ENCODE results near the gene HSPA1L. TPM values are rescaled to one million over a fixed set of nuclear protein-coding genes. Genes with fewer than 3 reads are reported as not detected.
A peak's percentile ranks its signal among the peaks of the same experiment; 100 is the strongest.
"Not testable (repeated sequence)": the region's sequence is repeated elsewhere in the genome, so short reads cannot be mapped to it uniquely, and the experiment has no call there.

The HSPA1L gene
- total and polyA plus RNA-seq, 4 donors = 0.27 to 0.79 (median 0.47) TPM

DNA sequence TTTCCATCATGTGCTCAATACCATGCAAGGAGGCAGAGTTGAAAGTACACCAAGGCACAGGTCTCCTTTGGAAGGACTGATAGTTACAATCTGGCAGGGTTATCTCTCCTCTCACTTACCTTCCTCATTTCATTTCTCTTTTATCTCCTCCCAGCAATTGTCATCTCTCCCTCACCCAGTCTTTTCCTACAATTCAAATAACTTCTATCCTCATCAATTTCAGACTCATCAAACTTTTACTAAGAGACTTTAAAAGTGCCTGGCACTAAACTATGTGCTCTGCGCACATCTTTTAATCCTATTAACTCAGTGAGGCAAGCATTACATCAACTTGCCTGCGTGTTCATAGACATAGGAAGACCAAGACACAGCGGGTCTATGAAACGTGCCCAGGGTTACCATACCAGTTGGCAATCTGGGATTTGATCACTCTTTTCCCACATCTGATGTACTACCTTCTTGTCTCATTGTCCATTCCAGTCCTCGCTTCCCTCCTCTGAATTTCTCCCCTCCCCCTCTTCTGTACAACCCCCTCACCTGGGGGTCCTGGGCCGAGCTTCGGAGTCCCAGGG, 20.7 kb downstream of the HSPA1L start:
- Histone ChIP-seq H3K36me3 (ENCODE audit: control insufficient read depth in 4 of 4, insufficient read depth in 3 of 4, low read depth in 1 of 4, low read length in 3 of 4) (peaks cover 0 to 14% (median 7%) of the 10 kb centered on the region in 4 donors), H3K9ac (ENCODE audit: low read depth in 1 of 2, low read length in 2 of 2) (peak overlapping the region; percentile 93 to 99), H3K9me3 (ENCODE audit: control insufficient read depth in 4 of 4, low read length in 3 of 4) (no peaks in the 10 kb centered on the region), H3K4me3 (ENCODE audit: low read depth in 1 of 3, low read length in 3 of 3) (peak overlapping the region; percentile 95 to 98 (median 96)), H3K4me1 (ENCODE audit: control insufficient read depth in 4 of 4, insufficient read depth in 4 of 4, low read length in 3 of 4) (peaks cover 0 to 10% (median 6%) of the 10 kb centered on the region in 4 donors), H3K27me3 (ENCODE audit: control insufficient read depth in 4 of 4, insufficient read depth in 4 of 4, low read length in 3 of 4) (no peaks in the 10 kb centered on the region), H3K27ac (ENCODE audit: low read depth in 1 of 2, low read length in 2 of 2) (peak overlapping the region; percentile 92 to 94)
- TF ChIP-seq, protein P1, sequence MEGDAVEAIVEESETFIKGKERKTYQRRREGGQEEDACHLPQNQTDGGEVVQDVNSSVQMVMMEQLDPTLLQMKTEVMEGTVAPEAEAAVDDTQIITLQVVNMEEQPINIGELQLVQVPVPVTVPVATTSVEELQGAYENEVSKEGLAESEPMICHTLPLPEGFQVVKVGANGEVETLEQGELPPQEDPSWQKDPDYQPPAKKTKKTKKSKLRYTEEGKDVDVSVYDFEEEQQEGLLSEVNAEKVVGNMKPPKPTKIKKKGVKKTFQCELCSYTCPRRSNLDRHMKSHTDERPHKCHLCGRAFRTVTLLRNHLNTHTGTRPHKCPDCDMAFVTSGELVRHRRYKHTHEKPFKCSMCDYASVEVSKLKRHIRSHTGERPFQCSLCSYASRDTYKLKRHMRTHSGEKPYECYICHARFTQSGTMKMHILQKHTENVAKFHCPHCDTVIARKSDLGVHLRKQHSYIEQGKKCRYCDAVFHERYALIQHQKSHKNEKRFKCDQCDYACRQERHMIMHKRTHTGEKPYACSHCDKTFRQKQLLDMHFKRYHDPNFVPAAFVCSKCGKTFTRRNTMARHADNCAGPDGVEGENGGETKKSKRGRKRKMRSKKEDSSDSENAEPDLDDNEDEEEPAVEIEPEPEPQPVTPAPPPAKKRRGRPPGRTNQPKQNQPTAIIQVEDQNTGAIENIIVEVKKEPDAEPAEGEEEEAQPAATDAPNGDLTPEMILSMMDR (IDR thresholded peaks at IDR 0.05; ENCODE audit: low read depth, low read length, missing input control) = no peak
- TF ChIP-seq, protein P2, sequence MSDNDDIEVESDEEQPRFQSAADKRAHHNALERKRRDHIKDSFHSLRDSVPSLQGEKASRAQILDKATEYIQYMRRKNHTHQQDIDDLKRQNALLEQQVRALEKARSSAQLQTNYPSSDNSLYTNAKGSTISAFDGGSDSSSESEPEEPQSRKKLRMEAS (IDR thresholded peaks at IDR 0.05) = no peak
- no peak for TF ChIP-seq EGR1 (IDR thresholded peaks at IDR 0.05; ENCODE audit: low read depth in 2 of 2)
- TF ChIP-seq YY1 (IDR thresholded peaks at IDR 0.05) = no peak
- no peak for TF ChIP-seq HNF4A (conservative IDR thresholded peaks at IDR 0.05)
- no peak for TF ChIP-seq FOXA2 (IDR thresholded peaks at IDR 0.05)
- TF ChIP-seq, protein P3, sequence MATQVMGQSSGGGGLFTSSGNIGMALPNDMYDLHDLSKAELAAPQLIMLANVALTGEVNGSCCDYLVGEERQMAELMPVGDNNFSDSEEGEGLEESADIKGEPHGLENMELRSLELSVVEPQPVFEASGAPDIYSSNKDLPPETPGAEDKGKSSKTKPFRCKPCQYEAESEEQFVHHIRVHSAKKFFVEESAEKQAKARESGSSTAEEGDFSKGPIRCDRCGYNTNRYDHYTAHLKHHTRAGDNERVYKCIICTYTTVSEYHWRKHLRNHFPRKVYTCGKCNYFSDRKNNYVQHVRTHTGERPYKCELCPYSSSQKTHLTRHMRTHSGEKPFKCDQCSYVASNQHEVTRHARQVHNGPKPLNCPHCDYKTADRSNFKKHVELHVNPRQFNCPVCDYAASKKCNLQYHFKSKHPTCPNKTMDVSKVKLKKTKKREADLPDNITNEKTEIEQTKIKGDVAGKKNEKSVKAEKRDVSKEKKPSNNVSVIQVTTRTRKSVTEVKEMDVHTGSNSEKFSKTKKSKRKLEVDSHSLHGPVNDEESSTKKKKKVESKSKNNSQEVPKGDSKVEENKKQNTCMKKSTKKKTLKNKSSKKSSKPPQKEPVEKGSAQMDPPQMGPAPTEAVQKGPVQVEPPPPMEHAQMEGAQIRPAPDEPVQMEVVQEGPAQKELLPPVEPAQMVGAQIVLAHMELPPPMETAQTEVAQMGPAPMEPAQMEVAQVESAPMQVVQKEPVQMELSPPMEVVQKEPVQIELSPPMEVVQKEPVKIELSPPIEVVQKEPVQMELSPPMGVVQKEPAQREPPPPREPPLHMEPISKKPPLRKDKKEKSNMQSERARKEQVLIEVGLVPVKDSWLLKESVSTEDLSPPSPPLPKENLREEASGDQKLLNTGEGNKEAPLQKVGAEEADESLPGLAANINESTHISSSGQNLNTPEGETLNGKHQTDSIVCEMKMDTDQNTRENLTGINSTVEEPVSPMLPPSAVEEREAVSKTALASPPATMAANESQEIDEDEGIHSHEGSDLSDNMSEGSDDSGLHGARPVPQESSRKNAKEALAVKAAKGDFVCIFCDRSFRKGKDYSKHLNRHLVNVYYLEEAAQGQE (IDR thresholded peaks at IDR 0.05) = no peak
- no peak for TF ChIP-seq RXRA (IDR thresholded peaks at IDR 0.05)
- TF ChIP-seq SP1 (IDR thresholded peaks at IDR 0.05) = no peak
- TF ChIP-seq, protein P4, sequence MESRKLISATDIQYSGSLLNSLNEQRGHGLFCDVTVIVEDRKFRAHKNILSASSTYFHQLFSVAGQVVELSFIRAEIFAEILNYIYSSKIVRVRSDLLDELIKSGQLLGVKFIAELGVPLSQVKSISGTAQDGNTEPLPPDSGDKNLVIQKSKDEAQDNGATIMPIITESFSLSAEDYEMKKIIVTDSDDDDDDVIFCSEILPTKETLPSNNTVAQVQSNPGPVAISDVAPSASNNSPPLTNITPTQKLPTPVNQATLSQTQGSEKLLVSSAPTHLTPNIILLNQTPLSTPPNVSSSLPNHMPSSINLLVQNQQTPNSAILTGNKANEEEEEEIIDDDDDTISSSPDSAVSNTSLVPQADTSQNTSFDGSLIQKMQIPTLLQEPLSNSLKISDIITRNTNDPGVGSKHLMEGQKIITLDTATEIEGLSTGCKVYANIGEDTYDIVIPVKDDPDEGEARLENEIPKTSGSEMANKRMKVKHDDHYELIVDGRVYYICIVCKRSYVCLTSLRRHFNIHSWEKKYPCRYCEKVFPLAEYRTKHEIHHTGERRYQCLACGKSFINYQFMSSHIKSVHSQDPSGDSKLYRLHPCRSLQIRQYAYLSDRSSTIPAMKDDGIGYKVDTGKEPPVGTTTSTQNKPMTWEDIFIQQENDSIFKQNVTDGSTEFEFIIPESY (IDR thresholded peaks at IDR 0.05) = no peak
- no peak for TF ChIP-seq NR2F2 (IDR thresholded peaks at IDR 0.05)
- TF ChIP-seq FOXA1 (IDR thresholded peaks at IDR 0.05) = no peak
- no peak for TF ChIP-seq GABPA (IDR thresholded peaks at IDR 0.05 in 1 of 2, conservative IDR thresholded peaks at IDR 0.05 in 1 of 2)
- TF ChIP-seq, protein P5, sequence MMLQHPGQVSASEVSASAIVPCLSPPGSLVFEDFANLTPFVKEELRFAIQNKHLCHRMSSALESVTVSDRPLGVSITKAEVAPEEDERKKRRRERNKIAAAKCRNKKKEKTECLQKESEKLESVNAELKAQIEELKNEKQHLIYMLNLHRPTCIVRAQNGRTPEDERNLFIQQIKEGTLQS (IDR thresholded peaks at IDR 0.05) = no peak
- TF ChIP-seq HNF4G (IDR thresholded peaks at IDR 0.05) = no peak
- DNase-seq (ENCODE audit: low spot score) = no peak
- WGBS = 38% methylated on average over 7 of the region's 7 CpGs

DNA sequence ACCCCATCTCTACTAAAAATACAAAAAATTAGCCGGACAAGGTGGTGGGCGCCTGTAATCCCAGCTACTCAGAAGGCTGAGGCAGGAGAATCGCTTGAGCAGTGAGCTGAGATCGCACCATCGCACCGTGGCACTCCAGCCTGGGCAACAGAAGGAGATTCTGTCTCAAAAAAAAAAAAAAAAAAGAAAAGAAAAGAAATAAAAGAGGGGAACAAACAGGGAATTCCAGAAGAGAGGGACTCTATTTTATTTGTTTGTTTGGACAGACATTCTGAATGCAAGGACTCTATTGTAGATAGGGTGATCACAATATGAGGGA, 21.2 kb downstream of the HSPA1L start:
- not testable (repeated sequence) for H3K27ac ChIP-seq (ENCODE audit: low read depth in 1 of 2, low read length in 2 of 2); H3K27me3 ChIP-seq (ENCODE audit: control insufficient read depth in 4 of 4, insufficient read depth in 4 of 4, low read length in 3 of 4); H3K9me3 ChIP-seq (ENCODE audit: control insufficient read depth in 4 of 4, low read length in 3 of 4); DNase-seq (ENCODE audit: low spot score); H3K4me1 ChIP-seq (ENCODE audit: control insufficient read depth in 4 of 4, insufficient read depth in 4 of 4, low read length in 3 of 4); H3K4me3 ChIP-seq (ENCODE audit: low read depth in 1 of 3, low read length in 3 of 3); H3K9ac ChIP-seq (ENCODE audit: low read depth in 1 of 2, low read length in 2 of 2)
- peaks cover 0 to 16% (median 7%) of the 10 kb centered on the region in 4 donors for H3K36me3 ChIP-seq (ENCODE audit: control insufficient read depth in 4 of 4, insufficient read depth in 3 of 4, low read depth in 1 of 4, low read length in 3 of 4)
- WGBS = 95% methylated on average over 6 of the region's 6 CpGs
